ENCODE data around the gene HOXA2.

The HOXA2 gene

DNA sequence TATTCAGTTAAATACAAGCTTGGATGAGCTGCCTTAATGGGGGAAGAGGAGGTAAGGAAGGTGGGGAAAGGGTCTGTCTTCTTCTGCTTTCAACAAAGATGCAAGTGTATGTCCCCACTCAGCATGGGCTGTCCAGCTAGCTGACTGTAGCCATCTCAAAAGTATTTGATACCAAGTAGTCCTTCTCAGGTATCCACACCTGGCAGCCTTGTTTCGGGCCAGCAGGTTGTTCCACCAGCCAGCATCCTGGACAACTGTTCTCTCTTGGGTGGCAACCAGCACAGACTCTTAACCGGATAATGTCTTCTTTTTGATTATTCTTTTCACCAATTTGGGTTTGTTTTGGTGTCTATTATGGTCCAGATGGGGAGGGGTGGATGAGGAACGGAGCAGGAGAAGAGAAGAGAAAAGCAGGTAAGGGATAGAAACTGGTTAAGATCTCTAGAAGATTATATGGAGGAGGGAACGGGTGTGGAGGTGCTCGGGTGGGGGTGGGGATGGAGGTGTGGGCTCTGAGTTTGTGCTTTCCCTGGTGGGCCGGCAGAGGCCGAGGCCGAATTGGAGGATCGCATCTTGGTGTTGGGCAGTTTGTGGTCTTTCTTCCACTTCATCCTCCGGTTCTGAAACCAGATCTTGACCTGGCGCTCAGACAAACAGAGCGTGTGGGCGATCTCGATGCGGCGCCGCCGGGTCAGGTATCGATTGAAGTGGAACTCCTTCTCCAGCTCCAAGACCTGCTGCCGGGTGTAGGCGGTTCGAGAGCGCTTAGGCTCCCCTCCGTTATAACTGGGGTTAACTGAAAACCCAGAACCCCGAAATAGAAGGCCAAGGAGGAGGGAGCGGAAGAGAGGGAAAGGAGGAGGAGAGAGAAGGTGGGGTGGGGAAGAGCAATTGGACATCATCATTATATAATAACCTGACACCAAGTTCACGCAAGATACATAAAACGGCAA lies 26.6 kb upstream of the HOXA2 start:
- DNase-seq (ENCODE audit: low read depth, low spot score), result no peak
- no peak overlapping the region for H3K4me3 ChIP-seq (ENCODE audit: low read length)

DNA sequence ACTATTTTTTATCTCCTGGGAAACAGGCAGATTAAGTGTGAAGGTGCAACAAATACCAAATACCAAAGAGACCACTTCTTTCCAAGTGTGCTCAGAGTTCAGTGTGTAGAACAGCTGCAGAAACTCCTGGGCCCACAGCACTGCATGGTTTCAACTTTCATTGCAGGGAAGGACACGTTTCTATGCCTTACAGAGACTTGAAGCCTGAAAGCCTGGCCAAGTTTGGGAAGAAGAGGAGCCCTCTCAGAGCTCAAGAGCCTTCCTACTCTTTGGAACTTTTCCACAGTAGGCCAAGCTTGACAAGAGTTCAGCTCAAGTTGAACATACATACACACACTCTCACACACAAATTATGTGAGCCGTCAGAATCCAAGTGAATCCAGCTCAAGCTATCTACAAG lies 25.6 kb upstream of the HOXA2 start:
- H3K4me3 ChIP-seq (ENCODE audit: low read length), result no peak overlapping the region
- DNase-seq (ENCODE audit: low read depth, low spot score), result no peak

GRCh38 chr7:27126596-27127327 lies 24.3 kb upstream of the HOXA2 start:
- no peak for DNase-seq (ENCODE audit: low read depth, low spot score)
- H3K4me3 ChIP-seq (ENCODE audit: low read length), result no peak overlapping the region

GRCh38 chr7:27125986-27126394 lies 23.5 kb upstream of the HOXA2 start:
- H3K4me3 ChIP-seq (ENCODE audit: low read length), result no peak overlapping the region
- DNase-seq (ENCODE audit: low read depth, low spot score), result no peak

GRCh38 chr7:27124902-27125689 lies 22.6 kb upstream of the HOXA2 start:
- no peak overlapping the region for H3K4me3 ChIP-seq (ENCODE audit: low read length)
- DNase-seq (ENCODE audit: low read depth, low spot score), result no peak

- H3K4me3 ChIP-seq (ENCODE audit: low read length), result no peak overlapping the region
- no peak for DNase-seq (ENCODE audit: low read depth, low spot score)
Measured at GRCh38 chr7:27124096-27124901, 21.8 kb upstream of the HOXA2 start.

DNA sequence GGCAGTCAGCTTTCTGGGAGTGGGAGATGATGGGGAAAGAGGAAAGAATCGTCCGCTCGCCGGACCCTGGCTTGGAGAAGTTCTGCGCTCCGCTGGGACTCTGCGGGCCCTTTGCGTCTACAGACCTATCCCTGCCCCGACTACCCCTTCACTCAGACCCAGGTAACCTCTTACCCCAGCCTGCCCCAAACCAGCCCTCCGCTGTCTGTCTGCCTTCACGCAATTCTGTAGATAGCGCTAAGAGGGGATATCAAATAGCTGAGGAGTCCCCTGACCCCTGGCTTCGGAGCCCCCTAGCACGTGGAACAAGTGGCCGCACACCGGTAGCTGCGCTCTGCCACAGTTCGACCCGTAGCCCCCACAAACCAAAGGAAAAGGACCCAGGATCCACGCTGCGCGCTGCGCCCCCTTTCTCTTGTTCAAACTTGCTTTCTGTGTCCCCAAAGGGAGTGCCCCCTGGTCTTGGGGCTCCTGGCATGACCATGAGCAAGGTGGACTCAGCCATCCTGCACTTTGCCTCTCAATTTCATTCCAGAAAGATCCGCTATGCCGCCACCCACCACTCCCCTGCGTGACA lies 21.1 kb upstream of the HOXA2 start:
- no peak for DNase-seq (ENCODE audit: low read depth, low spot score)
- H3K4me3 ChIP-seq (ENCODE audit: low read length), result no peak overlapping the region

GRCh38 chr7:27123007-27123476 lies 20.6 kb upstream of the HOXA2 start:
- no peak for DNase-seq (ENCODE audit: low read depth, low spot score)
- H3K4me3 ChIP-seq (ENCODE audit: low read length), result no peak overlapping the region

DNA sequence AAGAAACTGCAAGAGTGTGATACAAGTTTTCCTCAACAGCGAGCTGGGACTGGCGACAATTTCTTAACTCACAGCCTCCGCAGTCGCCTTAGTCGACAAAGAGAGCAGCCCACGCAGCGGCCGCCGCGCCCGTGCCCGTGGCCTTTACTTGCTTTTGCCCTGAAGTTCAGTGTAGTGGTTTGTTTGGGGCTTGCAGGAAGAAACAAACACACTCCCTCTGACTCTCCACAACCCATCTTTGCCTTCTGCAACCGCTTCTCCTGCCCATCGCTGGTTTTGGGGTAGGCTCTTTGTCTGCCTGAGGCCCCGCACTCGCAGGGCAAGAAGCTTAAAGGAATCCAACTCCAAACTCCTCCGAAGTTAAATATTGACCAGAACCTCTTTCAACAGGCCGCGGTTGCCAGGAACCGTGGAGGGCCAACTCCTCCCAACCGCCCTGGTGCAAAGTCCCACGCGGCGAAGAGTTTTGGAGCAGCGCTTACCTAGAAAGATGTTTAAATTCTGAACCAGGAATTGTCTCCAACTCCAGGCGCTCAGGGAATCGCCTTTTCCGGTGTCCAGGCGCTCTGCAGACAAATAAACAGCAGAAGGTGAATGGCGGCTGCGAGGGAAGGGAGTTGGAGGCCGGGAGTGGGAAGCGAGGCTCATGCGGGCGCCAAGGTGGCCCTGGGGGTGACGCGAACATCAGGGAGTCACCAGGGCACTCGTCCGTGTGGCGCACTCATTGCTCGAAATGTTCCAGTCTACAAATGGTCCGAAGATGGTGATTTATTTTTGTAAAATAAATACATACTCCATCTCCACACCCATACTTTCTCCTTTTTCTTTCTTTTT lies 19.8 kb upstream of the HOXA2 start:
- H3K4me3 ChIP-seq (ENCODE audit: low read length), result no peak overlapping the region
- DNase-seq (ENCODE audit: low read depth, low spot score), result no peak

DNA sequence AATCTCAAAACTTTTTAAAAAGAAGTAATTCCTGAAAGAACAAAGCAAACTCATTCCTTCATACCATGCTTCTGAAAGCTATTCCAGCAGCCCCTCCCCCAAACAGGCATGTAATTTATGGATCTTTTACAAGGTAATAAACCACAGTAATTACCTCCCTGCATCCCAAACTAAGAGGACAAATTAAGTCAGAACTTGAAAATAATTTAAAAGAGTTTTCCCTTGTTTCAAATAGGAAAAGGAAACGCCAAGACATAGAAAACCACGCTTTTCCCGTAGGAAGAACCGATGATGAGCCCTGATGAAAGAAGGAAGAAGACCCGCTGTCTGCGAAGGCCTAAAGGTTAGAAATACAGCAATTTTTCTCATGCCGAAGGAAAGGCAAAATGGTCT lies 19.2 kb upstream of the HOXA2 start:
- no peak for DNase-seq (ENCODE audit: low read depth, low spot score)
- no peak overlapping the region for H3K4me3 ChIP-seq (ENCODE audit: low read length)

DNA sequence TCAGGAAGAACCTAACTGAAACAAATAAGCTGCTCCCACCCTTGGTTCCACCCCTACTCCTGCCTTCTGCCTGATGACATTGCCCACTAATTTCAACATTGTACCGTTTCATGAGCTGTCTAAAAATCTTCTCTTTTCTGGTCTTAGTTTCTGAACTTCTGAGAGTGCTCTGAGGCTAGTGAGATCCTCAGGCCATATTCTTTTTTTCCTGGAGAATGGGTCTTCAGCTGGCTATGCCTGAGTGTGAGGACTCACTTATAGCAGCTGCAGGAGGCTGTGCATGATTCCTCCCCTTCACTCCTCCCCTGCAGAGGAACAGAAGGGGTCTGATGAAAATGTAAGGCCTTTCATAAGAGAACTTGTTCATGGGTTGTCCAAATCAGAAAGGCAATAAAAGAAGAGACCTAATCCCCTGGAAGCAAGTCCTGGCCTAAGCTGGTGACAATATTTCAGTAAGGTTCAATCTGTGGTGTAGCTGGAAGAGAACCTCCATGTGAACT lies 17.0 kb upstream of the HOXA2 start:
- DNase-seq (ENCODE audit: low read depth, low spot score), result no peak
- H3K4me3 ChIP-seq (ENCODE audit: low read length), result no peak overlapping the region

GRCh38 chr7:27118580-27118979 lies 16.1 kb upstream of the HOXA2 start:
- DNase-seq (ENCODE audit: low read depth, low spot score), result no peak
- no peak overlapping the region for H3K4me3 ChIP-seq (ENCODE audit: low read length)

DNA sequence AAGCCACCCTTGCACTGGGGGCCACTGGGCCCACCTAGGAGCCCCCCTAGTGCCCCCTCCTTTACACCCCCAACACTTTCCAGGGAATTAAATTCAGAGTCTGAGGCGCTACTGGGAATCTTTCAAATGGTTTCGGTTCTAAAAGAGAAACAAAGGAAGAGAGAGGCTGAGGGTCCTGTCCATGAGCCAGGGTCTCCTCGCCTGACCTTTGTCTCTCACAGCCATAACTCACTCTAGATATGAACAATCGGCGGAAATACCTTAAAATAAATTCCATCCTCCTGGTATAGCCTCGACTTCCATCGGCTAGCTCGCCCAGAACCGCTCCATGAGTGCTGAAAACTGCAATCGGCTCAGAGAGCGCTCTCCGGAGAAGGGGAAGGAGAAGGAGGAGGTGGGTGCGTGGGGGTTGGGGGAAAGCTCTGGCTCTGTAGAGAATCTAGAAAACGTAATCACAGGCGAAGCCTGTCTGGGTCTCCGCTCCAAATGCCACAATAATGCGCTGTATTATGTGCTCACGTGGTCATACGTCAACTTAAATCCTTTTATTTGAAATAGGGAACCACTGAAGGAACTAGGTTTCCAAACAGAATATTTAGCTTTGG lies 15.5 kb upstream of the HOXA2 start:
- no peak for DNase-seq (ENCODE audit: low read depth, low spot score)
- H3K4me3 ChIP-seq (ENCODE audit: low read length), result no peak overlapping the region

DNA sequence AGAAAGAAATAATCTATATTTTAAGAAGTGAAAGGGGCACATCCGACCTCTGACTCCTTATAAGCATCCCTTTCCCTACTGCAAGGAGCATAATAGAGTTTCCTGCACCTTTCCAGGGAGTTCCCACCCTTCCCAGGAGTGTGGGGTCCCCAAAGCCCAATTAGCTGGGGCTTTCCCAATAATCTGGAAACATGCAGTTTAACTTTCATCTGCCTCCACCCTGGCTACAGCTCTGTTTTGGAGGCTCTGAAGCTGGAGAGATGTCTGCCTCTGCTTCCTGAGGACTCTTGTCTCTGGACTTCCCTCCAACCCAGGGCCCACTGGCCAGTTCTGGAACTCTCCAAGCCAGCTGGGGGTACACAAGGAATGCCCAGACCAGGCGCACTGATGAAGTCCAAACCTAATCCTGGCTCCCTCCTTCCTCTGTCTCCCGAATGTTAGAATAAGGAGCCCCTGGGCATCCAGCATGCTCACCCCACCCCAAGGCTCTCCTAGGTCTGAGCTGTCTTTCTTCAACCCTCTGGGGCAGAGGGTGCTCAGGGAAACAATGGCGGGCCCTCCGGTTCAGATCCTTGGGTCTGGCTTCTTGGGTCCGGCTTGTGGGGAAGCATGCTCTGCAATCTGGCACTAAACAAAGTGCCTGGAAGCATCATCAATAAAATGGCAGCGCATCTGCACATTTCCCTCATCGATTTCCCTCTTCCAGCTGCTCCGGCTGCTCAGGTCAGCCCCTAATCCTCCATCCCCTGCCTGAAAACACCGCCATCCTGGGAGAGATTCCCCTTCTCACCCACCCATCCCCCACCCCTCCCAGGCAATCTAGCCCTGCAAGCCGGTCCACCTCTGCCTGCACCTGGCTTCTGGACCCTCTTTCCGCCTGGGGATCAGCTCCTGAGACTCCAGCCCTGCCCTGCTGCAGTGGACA lies 14.7 kb upstream of the HOXA2 start:
- no peak for DNase-seq (ENCODE audit: low read depth, low spot score)
- no peak overlapping the region for H3K4me3 ChIP-seq (ENCODE audit: low read length)

DNA sequence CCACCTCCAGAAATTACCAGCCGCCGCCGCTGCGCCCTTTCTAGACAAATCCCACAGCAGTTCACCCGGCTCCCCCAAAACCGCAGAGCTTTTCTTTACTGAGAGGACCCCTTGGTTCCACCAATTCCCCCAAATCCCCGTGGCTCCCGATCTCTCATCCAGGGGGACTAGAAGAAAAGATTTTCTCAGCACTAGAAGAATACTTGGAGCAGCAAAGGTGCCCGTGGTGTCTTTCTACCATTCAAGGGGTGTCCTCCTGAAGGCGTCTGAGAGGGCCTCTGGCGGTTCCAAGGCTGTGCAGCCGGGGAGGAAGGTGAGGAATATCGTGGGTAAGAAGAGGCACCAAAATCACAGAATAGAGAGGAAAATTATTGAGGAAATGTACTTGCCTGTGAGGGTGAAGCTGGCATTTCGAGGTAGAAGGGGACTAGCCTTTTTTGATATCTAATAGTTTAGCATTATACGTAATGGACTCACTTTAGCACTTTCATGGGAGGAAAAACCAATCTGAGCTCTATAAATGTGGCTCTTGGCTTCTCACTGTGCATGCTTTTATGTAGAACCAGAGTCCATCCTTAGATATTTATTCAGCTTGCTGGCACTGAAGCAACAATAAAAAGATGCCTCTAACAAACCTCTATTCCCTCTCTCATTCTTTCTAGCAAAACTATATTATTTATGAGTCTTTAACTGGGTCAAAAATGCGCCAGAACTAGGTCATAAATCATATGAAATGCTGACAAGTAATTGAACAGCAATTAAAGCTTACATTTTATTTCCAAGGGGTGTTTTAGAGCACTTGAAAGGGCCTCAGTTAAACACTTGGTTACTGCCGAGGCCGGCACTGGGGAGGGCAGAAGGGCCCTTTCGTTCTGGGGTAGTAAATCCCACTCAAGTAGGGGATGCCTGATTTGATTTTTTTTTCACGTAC lies 13.8 kb upstream of the HOXA2 start:
- DNase-seq (ENCODE audit: low read depth, low spot score), result no peak
- H3K4me3 ChIP-seq (ENCODE audit: low read length), result no peak overlapping the region

Measured in Jurkat, Clone E6-1 (cell line).